IMR-90 (cell line): ENCODE measurements around the gene KIF21A. TPM values are rescaled to one million over a fixed set of nuclear protein-coding genes. Genes with fewer than 3 reads are reported as not detected.

Source experiments
- ATAC-seq: fragments of 200-7000 bp; cut with Tn5 transposase; 2 replicates; pipeline ENCODE4 v1.9.1; 2020; ENCODE audit warnings: low read depth, mild to moderate bottlenecking, moderate library complexity
- BruUV-seq: library from RNA; stranded (reverse); fragments of 400-500 nt; replicated peaks from 2 replicates; lab custom pipeline; 2021; lab: Mats Ljungman, UMichigan
- CTCF ChIA-PET: fragments of 300-600 bp; formaldehyde crosslinking; extraction: SDS; loops from one replicate; lab custom pipeline; 2021; ENCODE audit warnings: antibody characterized with exemption; lab: Yijun Ruan, JAX
- POLR2A ChIA-PET: fragments of 300-600 bp; sonication (Branson Sonifier 250); formaldehyde crosslinking; loops from one replicate; lab custom pipeline; 2022; ENCODE audit warnings: antibody characterized with exemption; ENCODE audit not compliant: unreplicated experiment; lab: Charles Lee
- DNase-seq: peaks from one replicate; pipeline ENCODE4 v3.0.0; 2013
- H2AFZ ChIP-seq: replicated peaks from 2 replicates; pipeline ENCODE3; 2013; ENCODE audit warnings: low read length, mild to moderate bottlenecking; ENCODE audit not compliant: poor library complexity
- H2AK5ac ChIP-seq: 2 replicates; pipeline ENCODE4 v1.6.1; 2013; ENCODE audit warnings: low read depth, low read length, inconsistent platforms
- H2AK9ac ChIP-seq: replicated peaks from 2 replicates; pipeline ENCODE3; 2013; ENCODE audit warnings: mild to moderate bottlenecking, low read depth, low read length, moderate library complexity; ENCODE audit not compliant: poor library complexity
- H2BK120ac ChIP-seq: 2 replicates; pipeline ENCODE4 v1.6.1; 2013; ENCODE audit warnings: low read depth, low read length, inconsistent platforms
- H2BK15ac ChIP-seq: 3 replicates; pipeline ENCODE4 v1.6.1; 2013; ENCODE audit warnings: low read depth, low read length, inconsistent platforms
- H2BK20ac ChIP-seq: 2 replicates; pipeline ENCODE4 v1.6.1; 2013; ENCODE audit warnings: low read depth, mild to moderate bottlenecking, inconsistent platforms, low read length, moderate library complexity
- H2BK5ac ChIP-seq: 2 replicates; pipeline ENCODE4 v1.6.1; 2013; ENCODE audit warnings: mild to moderate bottlenecking, low read depth, low read length, inconsistent platforms; ENCODE audit not compliant: poor library complexity, severe bottlenecking
- H3K14ac ChIP-seq: replicated peaks from 2 replicates; pipeline ENCODE4 v1.6.1; 2013; ENCODE audit warnings: low read depth, low read length, inconsistent platforms
- H3K18ac ChIP-seq: 2 replicates; pipeline ENCODE4 v1.6.1; 2013; ENCODE audit warnings: low read depth, low read length, control low read depth
- H3K23ac ChIP-seq: 2 replicates; pipeline ENCODE4 v1.6.1; 2013; ENCODE audit warnings: low read depth, low read length, inconsistent platforms
- H3K27ac ChIP-seq: 2 replicates; pipeline ENCODE4 v1.5.1; 2013; ENCODE audit warnings: mild to moderate bottlenecking, control low read depth, low read length; ENCODE audit not compliant: insufficient read depth
- H3K27me3 ChIP-seq: 2 replicates; pipeline ENCODE4 v1.6.1; 2013; ENCODE audit warnings: low read length; ENCODE audit not compliant: control insufficient read depth, insufficient read depth
- H3K36me3 ChIP-seq: 2 replicates; pipeline ENCODE4 v1.6.1; 2013; ENCODE audit warnings: low read length, mixed read lengths; ENCODE audit not compliant: control insufficient read depth, insufficient read depth
- H3K4ac ChIP-seq: 2 replicates; pipeline ENCODE4 v1.6.1; 2013; ENCODE audit warnings: low read depth, low read length, inconsistent platforms
- H3K4me1 ChIP-seq: 2 replicates; pipeline ENCODE4 v1.6.1; 2013; ENCODE audit warnings: low read length, mixed read lengths; ENCODE audit not compliant: control insufficient read depth, insufficient read depth
- H3K4me2 ChIP-seq: 2 replicates; pipeline ENCODE4 v1.6.1; 2013; ENCODE audit warnings: low read depth, mild to moderate bottlenecking, control low read depth, low read length, moderate library complexity
- H3K4me3 ChIP-seq: 2 replicates; pipeline ENCODE4 v1.5.1; 2013; ENCODE audit warnings: low read depth, mild to moderate bottlenecking, control low read depth, low read length, moderate library complexity; ENCODE audit not compliant: insufficient read depth
- H3K56ac ChIP-seq: 2 replicates; pipeline ENCODE4 v1.6.1; 2013; ENCODE audit warnings: low read length, inconsistent platforms; ENCODE audit not compliant: insufficient read depth; ENCODE audit errors: extremely low read depth
- H3K79me1 ChIP-seq, 2 experiments: 2 replicates each; pipeline ENCODE4 v1.6.1; 2013; ENCODE audit warnings: low read length in 2 of 2, inconsistent platforms in 1 of 2, low read depth in 1 of 2
- H3K9ac ChIP-seq: 2 replicates; pipeline ENCODE4 v1.6.1; 2013; ENCODE audit warnings: low read depth, low read length, control low read depth
- H3K9me1 ChIP-seq: 2 replicates; pipeline ENCODE4 v1.6.1; 2013; ENCODE audit warnings: low read length, inconsistent platforms; ENCODE audit not compliant: insufficient read depth
- H3K9me3 ChIP-seq: 2 replicates; pipeline ENCODE4 v1.6.1; 2013; ENCODE audit warnings: low read length; ENCODE audit not compliant: control insufficient read depth, insufficient read depth
- H4K20me1 ChIP-seq: 2 replicates; pipeline ENCODE4 v1.6.1; 2013; ENCODE audit warnings: low read length, inconsistent platforms; ENCODE audit not compliant: insufficient read depth
- H4K5ac ChIP-seq: 2 replicates; pipeline ENCODE4 v1.6.1; 2013; ENCODE audit warnings: mild to moderate bottlenecking, low read depth, low read length, control low read depth
- H4K8ac ChIP-seq, 2 experiments: 2 replicates each; pipeline ENCODE4 v1.6.1; 2013; ENCODE audit warnings: low read depth in 2 of 2, low read length in 2 of 2, control low read depth in 1 of 2, inconsistent platforms in 1 of 2
- H4K91ac ChIP-seq: 2 replicates; pipeline ENCODE4 v1.6.1; 2013; ENCODE audit warnings: low read depth, low read length, inconsistent platforms; ENCODE audit not compliant: insufficient read depth
- MAZ ChIP-seq: IDR thresholded peaks from 2 replicates; pipeline ENCODE4 v1.6.1; 2012; ENCODE audit warnings: low read depth, mild to moderate bottlenecking, low read length, improper control_type of control experiment, moderate library complexity, borderline replicate concordance
- RCOR1 ChIP-seq: IDR thresholded peaks from 2 replicates; pipeline ENCODE4 v1.6.1; 2012; ENCODE audit warnings: mild to moderate bottlenecking, low read length, improper control_type of control experiment; ENCODE audit not compliant: insufficient replicate concordance
- RFX5 ChIP-seq: IDR thresholded peaks from 2 replicates; pipeline ENCODE4 v1.8.0; 2012; ENCODE audit warnings: low read depth, mild to moderate bottlenecking, low read length, moderate library complexity
- SMC3 ChIP-seq: fragments of 150-350 bp; IDR thresholded peaks from 2 replicates; pipeline ENCODE4 v1.6.1; 2016; ENCODE audit warnings: low read depth, mild to moderate bottlenecking, antibody characterized with exemption, low read length, moderate library complexity
- dilution Hi-C: fragments of 300-500 bp; cut with HindIII; formaldehyde crosslinking; loops from one replicate; pipeline ENCODE4 v1.14.3; 2018; ENCODE audit warnings: low sequenced_read_pairs; ENCODE audit not compliant: unreplicated experiment
- in situ Hi-C: fragments of 300-500 bp; cut with MboI; formaldehyde crosslinking; loops from 3 replicates; pipeline ENCODE4 v1.14.3; 2019; ENCODE audit warnings: low sequenced_read_pairs, inconsistent platforms, mixed read lengths
- intact Hi-C: fragments of 100-400 bp; cut with micrococcal nuclease; formaldehyde crosslinking; loops from 2 replicates; pipeline ENCODE4 v1.10.0; 2022
- polyA plus RNA-seq, 3 experiments: library from polyadenylated mRNA; depleted of rRNA; stranded (reverse); fragments of >200 nt; gene quantifications; 2 replicates each; pipeline ENCODE4 v1.2.3, GENCODE V29; 2012; ENCODE audit warnings: low replicate concordance in 1 of 3
- total RNA-seq: library from RNA; depleted of rRNA; stranded (reverse); fragments of >200 nt; gene quantifications from 2 replicates; pipeline ENCODE4 v1.2.3, GENCODE V29; 2012

Gene KIF21A
- total and polyA plus RNA-seq, 2 of the 4 experiments (the other 2 are of a cell fraction), result 0.38 to 1.1 TPM

DNA sequence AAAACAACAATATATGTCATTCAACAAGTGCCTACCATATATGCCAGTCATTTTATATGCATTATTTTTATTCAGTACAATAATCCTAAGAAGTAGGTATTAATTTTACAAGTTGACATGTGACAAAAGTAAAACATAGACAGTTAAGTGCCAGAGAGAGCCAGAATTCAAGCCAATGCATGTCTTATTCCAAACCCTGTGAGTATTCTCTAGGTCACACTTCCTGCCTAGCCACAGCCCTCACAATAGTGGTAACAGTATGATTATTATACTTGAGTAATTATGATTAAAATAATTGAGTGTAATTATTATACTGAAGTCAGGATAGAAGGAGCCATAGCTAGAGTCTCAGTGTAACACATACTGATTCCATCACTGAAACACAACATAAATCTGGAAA is 52.2 kb downstream of the KIF21A start:
- Histone ChIP-seq H4K20me1 (no peaks in the 10 kb centered on the region), H3K4me3 (no peak overlapping the region)
- no peak for ATAC-seq

More for the DNA sequence above, 52.2 kb downstream of the KIF21A start:
- H3K27me3 ChIP-seq, result no peaks in the 10 kb centered on the region
- H3K79me1 ChIP-seq, result no peaks in the 10 kb centered on the region
- in situ Hi-C loops, result no loop called here
- no peak overlapping the region for H3K23ac ChIP-seq
- H3K9me1 ChIP-seq, result no peaks in the 10 kb centered on the region
- H3K18ac ChIP-seq, result no peak overlapping the region
- H2AK5ac ChIP-seq, result no peak overlapping the region
- no peak overlapping the region for H2AK9ac ChIP-seq
- TF ChIP-seq MAZ, result no peak
- no peak for TF ChIP-seq SMC3
- TF ChIP-seq RCOR1, result no peak
- no peak for TF ChIP-seq RFX5
- dilution Hi-C loops, result no loop called here
- no peak overlapping the region for H3K56ac ChIP-seq
- H3K9ac ChIP-seq, result no peak overlapping the region
- no peak overlapping the region for H2BK15ac ChIP-seq
- no peak overlapping the region for H2AFZ ChIP-seq
- intact Hi-C loops, result no loop called here
- H3K4me2 ChIP-seq, result no peak overlapping the region
- H4K91ac ChIP-seq, result no peak overlapping the region
- POLR2A ChIA-PET, result no interaction called here
- H3K9me3 ChIP-seq, result no peaks in the 10 kb centered on the region
- DNase-seq, result no peak
- H3K4me1 ChIP-seq, result no peaks in the 10 kb centered on the region
- no TSS peak for BruUV-seq
- no peaks in the 10 kb centered on the region for H3K36me3 ChIP-seq
- no peak overlapping the region for H4K8ac ChIP-seq
- CTCF ChIA-PET, result no interaction called here
- no peak overlapping the region for H4K5ac ChIP-seq
- H3K27ac ChIP-seq, result no peak overlapping the region
- H2BK120ac ChIP-seq, result no peak overlapping the region
- H2BK20ac ChIP-seq, result no peak overlapping the region
- H3K14ac ChIP-seq, result no peak overlapping the region
- no peak overlapping the region for H3K4ac ChIP-seq
- no peak overlapping the region for H2BK5ac ChIP-seq
